ENCODE results near the gene NFKBIE.
"Not testable (repeated sequence)": the region's sequence is repeated elsewhere in the genome, so short reads cannot be mapped to it uniquely, and the experiment has no call there.

The NFKBIE gene

GRCh38 chr6:44237021-44237812, 28.1 kb downstream of the NFKBIE start:
- DNase-seq (ENCODE audit: insufficient read length, low spot score) (peak; percentile 78), FAIRE-seq (no peak)
- no peak for TF ChIP-seq CTCF (IDR thresholded peaks at IDR 0.05; ENCODE audit: insufficient read depth, missing control alignments)

GRCh38 chr6:44235891-44236516, 29.3 kb downstream of the NFKBIE start:
- DNase-seq (ENCODE audit: insufficient read length, low spot score) (no peak), FAIRE-seq (no peak)
- TF ChIP-seq CTCF (IDR thresholded peaks at IDR 0.05; ENCODE audit: insufficient read depth, missing control alignments), result no peak

GRCh38 chr6:44235269-44235668, 30.1 kb downstream of the NFKBIE start:
- no peak for FAIRE-seq
- DNase-seq (ENCODE audit: insufficient read length, low spot score), result no peak

GRCh38 chr6:44234101-44235025, 31.0 kb downstream of the NFKBIE start:
- peak; percentile 57 for TF ChIP-seq CTCF (IDR thresholded peaks at IDR 0.05; ENCODE audit: insufficient read depth, missing control alignments)
- no peak for FAIRE-seq
- DNase-seq (ENCODE audit: insufficient read length, low spot score), result no peak

More at GRCh38 chr6:44235269-44235668, 30.1 kb downstream of the NFKBIE start:
- no peak for TF ChIP-seq CTCF (IDR thresholded peaks at IDR 0.05; ENCODE audit: insufficient read depth, missing control alignments)

GRCh38 chr6:44233567-44234100, 31.7 kb downstream of the NFKBIE start:
- no peak for DNase-seq (ENCODE audit: insufficient read length, low spot score)
- FAIRE-seq, result no peak
- TF ChIP-seq CTCF (IDR thresholded peaks at IDR 0.05; ENCODE audit: insufficient read depth, missing control alignments), result no peak

- no peak for DNase-seq (ENCODE audit: insufficient read length, low spot score)
- no peak for FAIRE-seq
- no peak for TF ChIP-seq CTCF (IDR thresholded peaks at IDR 0.05; ENCODE audit: insufficient read depth, missing control alignments)
Observed at GRCh38 chr6:44232676-44233566, 32.4 kb downstream of the NFKBIE start.

DNA sequence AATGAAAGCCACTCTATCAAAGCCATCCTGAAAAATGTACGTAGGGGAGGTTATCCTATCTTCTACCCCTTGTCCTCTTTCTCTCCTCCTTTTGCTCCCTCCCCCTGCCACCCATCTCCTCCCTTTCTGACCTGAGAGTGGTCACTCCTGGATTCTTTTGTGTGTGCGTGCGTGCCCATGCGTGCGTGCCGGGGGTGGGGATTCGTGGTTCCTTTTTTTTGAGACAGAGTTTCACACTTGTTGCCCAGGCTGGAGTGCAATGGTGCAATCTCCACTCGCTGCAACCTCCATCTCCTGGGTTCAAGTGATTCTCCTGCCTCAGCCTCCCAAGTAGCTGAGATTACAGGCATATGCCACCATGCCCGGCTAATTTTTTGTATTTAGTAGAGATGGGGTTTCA, 33.9 kb downstream of the NFKBIE start:
- not testable (repeated sequence) for DNase-seq (ENCODE audit: insufficient read length, low spot score); FAIRE-seq
